GM12892 (cell line): ENCODE data around the gene PTPRK.

Experiments
- POLR2A ChIP-seq: IDR thresholded peaks from 2 replicates; pipeline ENCODE4 v1.6.1; 2011; ENCODE audit warnings: low read depth, low read length, control low read depth
- POLR2AphosphoS5 ChIP-seq: IDR thresholded peaks from 2 replicates; pipeline ENCODE4 v1.6.1; 2011; ENCODE audit warnings: low read depth, low read length, control low read depth
- TAF1 ChIP-seq: IDR thresholded peaks from 2 replicates; pipeline ENCODE4 v1.6.1; 2011; ENCODE audit warnings: low read depth, mild to moderate bottlenecking, control low read depth, low read length, borderline replicate concordance

- no peak for TF ChIP-seq POLR2AphosphoS5
- TF ChIP-seq POLR2A, result no peak
- TF ChIP-seq TAF1, result no peak
Measured at GRCh38 chr6:128259730-128260685, 260.4 kb downstream of the PTPRK start.
